GM21526 (cell line): ENCODE measurements around the gene ZC3H10.

ENCODE experiments used
- ATAC-seq: cut with Tn5 transposase; IDR thresholded peaks from one replicate; pipeline ENCODE4 v1.9.1; 2021; ENCODE audit warnings: moderate library complexity; ENCODE audit not compliant: unreplicated experiment, low FRiP score

Gene ZC3H10

DNA sequence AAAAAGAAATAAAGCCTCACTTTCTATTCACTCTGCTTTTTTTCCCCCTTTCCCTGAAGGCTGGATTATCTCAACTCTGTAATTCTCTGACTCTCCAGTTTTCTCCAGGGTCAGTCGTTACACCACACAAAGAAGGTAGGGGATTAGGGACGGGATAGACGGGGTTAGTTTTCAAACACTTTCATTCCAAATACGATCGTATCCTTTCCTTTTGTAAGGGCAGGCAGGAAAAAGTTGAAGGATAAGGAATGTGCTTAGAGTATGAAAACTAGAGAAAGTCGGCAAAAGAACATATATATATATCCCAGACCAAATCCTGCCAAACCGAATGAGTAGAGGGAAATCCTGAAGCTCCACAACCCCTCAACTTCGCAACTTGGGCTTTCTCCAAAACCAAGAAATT, 9.4 kb downstream of the ZC3H10 start:
- no peak for ATAC-seq

GRCh38 chr12:56127888-56128669, 10.0 kb downstream of the ZC3H10 start, which contains the start of gene ESYT1:
Gene ESYT1, plus strand, starts transcription at chr12:56128267. Its CDS starts 53 bp downstream, at chr12:56128320.
- peak; percentile 82 for ATAC-seq

DNA sequence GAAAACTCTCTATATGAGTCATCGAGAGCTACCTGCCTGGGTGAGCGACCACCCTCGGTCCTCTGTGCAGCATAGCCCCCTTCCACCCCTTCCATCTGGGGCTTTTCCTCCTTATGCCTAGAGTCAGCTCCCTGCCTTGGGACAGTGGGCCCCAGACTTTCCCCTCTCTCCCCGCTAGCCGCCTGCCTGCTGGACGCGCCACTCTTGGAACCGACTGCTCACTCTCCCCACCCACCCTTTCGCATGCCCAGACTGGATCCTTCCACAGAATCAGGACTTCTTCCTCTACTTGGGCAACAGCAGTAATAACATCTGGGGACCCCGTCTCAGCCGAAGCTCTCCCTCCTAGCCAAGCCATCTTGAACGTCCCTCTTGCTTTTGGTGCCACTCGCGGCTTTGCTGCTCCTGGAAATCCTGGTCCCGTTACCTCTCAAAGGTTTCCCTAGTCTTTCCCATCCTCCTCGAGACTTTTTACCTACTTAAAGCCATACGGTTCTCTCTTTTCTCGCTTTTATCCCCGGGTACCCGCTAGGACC, 10.7 kb downstream of the ZC3H10 start:
- ATAC-seq, result no peak

GRCh38 chr12:56129206-56129941, 11.3 kb downstream of the ZC3H10 start:
- no peak for ATAC-seq

GRCh38 chr12:56129942-56130495, 12.0 kb downstream of the ZC3H10 start:
- no peak for ATAC-seq

- ATAC-seq, result no peak
Observed at GRCh38 chr12:56130876-56131275, 12.8 kb downstream of the ZC3H10 start.

DNA sequence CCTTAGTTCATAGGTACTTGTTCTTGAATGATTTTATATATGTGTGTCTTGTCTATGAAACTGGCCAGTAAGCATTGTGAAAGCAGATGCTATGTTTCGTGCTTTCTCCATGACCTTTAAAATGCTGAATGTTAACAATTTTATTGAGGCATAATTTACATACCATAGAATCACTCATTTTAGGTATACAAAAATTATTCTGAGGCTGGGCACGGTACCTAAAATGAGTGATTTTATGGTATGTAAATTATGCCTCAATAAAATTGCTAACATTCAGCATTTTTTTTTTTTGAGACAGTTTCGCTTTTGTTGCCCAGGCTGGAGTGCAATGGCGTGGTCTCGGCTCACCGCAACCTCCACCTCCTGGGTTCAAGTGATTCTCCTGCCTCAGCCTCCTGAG, 16.8 kb downstream of the ZC3H10 start:
- no peak for ATAC-seq

- ATAC-seq, result no peak
Observed at GRCh38 chr12:56137853-56138571, 19.9 kb downstream of the ZC3H10 start.

- no peak for ATAC-seq
Observed at GRCh38 chr12:56141946-56142784, 24.1 kb downstream of the ZC3H10 start.

- ATAC-seq, result no peak
Observed at GRCh38 chr12:56143217-56143616, 25.2 kb downstream of the ZC3H10 start.

GRCh38 chr12:56143870-56144269, 25.8 kb downstream of the ZC3H10 start:
- ATAC-seq, result no peak

- no peak for ATAC-seq
Observed at GRCh38 chr12:56145217-56145616, 27.2 kb downstream of the ZC3H10 start.

- ATAC-seq, result no peak
Observed at GRCh38 chr12:56146492-56147460, 28.7 kb downstream of the ZC3H10 start.

DNA sequence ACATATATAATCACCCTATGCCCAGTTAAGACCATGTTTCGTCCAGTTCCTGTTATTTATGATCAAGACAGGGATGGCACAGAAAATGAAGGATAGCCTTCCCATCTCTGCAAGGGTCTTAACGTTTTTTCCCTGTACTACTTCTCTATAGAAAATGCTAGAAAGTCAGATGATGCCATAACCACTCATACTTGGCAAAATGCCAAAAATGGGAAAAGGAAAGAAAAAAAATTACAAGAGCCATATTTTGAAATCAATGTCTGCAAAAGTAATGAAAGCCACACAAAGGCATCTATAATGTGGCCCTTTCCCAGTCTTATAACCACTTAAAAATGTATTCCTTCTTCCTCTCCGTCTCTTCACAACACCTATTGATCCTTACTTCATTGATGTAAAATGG, 32.5 kb downstream of the ZC3H10 start:
- no peak for ATAC-seq

GRCh38 chr12:56151672-56152131, 33.6 kb downstream of the ZC3H10 start:
- ATAC-seq, result peak; percentile 49

DNA sequence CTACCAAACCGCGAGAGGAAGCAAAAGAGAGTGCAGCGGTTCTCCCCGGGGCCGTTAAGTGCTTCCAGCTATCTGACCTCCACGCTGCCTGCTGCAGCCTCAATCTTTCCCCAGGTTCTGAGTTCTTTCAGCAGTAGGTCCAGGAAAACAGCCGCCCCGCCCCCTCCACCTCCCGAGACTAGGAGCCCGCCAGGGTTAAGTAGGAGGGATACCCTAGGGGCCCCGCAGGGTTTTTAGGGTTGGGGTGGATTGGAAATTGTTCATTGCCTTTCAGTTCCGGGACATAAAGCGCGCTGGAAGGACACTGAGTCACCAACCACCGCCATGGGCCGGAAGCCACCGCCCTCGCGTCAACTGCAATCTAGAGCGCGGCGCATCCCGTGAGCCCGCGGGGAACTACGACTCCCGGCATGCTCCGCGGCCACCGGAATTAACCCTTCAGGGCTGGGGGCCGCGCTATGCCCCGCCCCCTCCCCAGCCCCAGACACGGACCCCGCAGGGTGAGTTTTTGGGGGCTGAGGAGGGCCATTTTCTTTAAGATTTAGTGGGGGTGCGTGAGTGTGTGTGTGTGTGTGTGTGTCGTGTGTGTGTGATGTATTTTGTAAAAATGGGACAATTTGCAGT, 34.2 kb downstream of the ZC3H10 start, which contains the start of gene MYL6B:
MYL6B (plus strand) TSS at position 456 of the 624 bp plus-strand sequence. CDS start 1,332 bp downstream, outside the sequence.
- ATAC-seq, result peak; percentile 68

GRCh38 chr12:56152756-56153677, 35.0 kb downstream of the ZC3H10 start:
- no peak for ATAC-seq
